ENCODE data around the gene SELL. TPM values are rescaled to one million over a fixed set of nuclear protein-coding genes. Genes with fewer than 3 reads are reported as not detected.

SELL gene
- total and polyA plus RNA-seq, 11 donors: 0.34 to 10.6 (median 1.7) TPM

- TF ChIP-seq CTCF (IDR thresholded peaks at IDR 0.05): no peak
- TF ChIP-seq POLR2A (IDR thresholded peaks at IDR 0.05): no peak
- H3K27me3 ChIP-seq: peaks cover 0 to 6% (median 0%) of the 10 kb centered on the region in 9 donors
- DNase-seq (no peak), ATAC-seq (no peak)
- peaks cover 0 to 69% (median 0%) of the 10 kb centered on the region in 12 donors for H3K4me1 ChIP-seq
- peak overlapping the region in 1 of 12 donors; percentile 81 for H3K27ac ChIP-seq
- no peak overlapping the region for H3K4me3 ChIP-seq
- 68 to 84% (median 75%) methylated on average over 3 of the region's 3 CpGs for WGBS, 4 donors
- H3K9me3 ChIP-seq: no peaks in the 10 kb centered on the region
- peaks cover 0 to 3% (median 0%) of the 10 kb centered on the region in 9 donors for H3K36me3 ChIP-seq
- intact Hi-C loops (cut with DNase I): loop anchor here in 2 of 10 donors (5.0 to 10.0 kb wide), 2 partner anchors 72 to 94 kb away; no protein-coding TSS in a partner anchor
Observed at GRCh38 chr1:169696273-169697100, 14.9 kb downstream of the SELL start.

- TF ChIP-seq POLR2A (IDR thresholded peaks at IDR 0.05): no peak
- no peak for TF ChIP-seq CTCF (IDR thresholded peaks at IDR 0.05)
- ATAC-seq (no peak), DNase-seq (no peak)
- WGBS, 4 donors: 61 to 65% (median 61%) methylated on average over 5 of the region's 5 CpGs
- Histone ChIP-seq H3K4me1 (peaks cover 0 to 74% (median 0%) of the 10 kb centered on the region in 12 donors), H3K27me3 (peaks cover 0 to 6% (median 0%) of the 10 kb centered on the region in 9 donors), H3K9me3 (no peaks in the 10 kb centered on the region), H3K4me3 (no peak overlapping the region), H3K36me3 (no peaks in the 10 kb centered on the region), H3K27ac (peak overlapping the region in 1 of 12 donors; percentile 81)
- intact Hi-C loops (cut with DNase I): loop anchor here in 2 of 10 donors (5.0 to 10.0 kb wide), 2 partner anchors 70 to 92 kb away; no protein-coding TSS in a partner anchor
Observed at GRCh38 chr1:169694304-169695075, 16.9 kb downstream of the SELL start.

GRCh38 chr1:169692756-169693460, 18.5 kb downstream of the SELL start:
- H3K27ac ChIP-seq: peak overlapping the region in 1 of 12 donors; percentile 81
- 72 to 85% (median 77%) methylated on average over 4 of the region's 4 CpGs for WGBS, 4 donors

More at GRCh38 chr1:169692756-169693460, 18.5 kb downstream of the SELL start:
- Histone ChIP-seq H3K36me3 (no peaks in the 10 kb centered on the region), H3K4me3 (no peak overlapping the region), H3K27me3 (peaks cover 0 to 6% (median 0%) of the 10 kb centered on the region in 9 donors), H3K4me1 (peaks cover 0 to 59% (median 0%) of the 10 kb centered on the region in 12 donors), H3K9me3 (no peaks in the 10 kb centered on the region)
- DNase-seq (no peak), ATAC-seq (no peak)
- TF ChIP-seq POLR2A (IDR thresholded peaks at IDR 0.05) (no peak), CTCF (IDR thresholded peaks at IDR 0.05) (no peak)
- intact Hi-C loops (cut with DNase I): loop anchor here in 1 of 10 donors (10.0 kb wide), 1 partner anchor 68 kb away; no protein-coding TSS in a partner anchor

All from heart left ventricle (tissue), 16 donors.